Uterus (tissue), 2 donors: ENCODE results near the gene LARP1B.

Source experiments
- CTCF ChIP-seq, 4 experiments: fragments of 200-600 bp in 2 of 4; fragments of 450-650 bp in 2 of 4; sonication (generic) in 2 of 4; IDR thresholded peaks; one replicate each; pipeline ENCODE4 v1.5.1; 2016 to 2019; ENCODE audit warnings: antibody characterized with exemption in 4 of 4, mild to moderate bottlenecking in 2 of 4, moderate library complexity in 1 of 4
- POLR2A ChIP-seq, 2 donors: fragments of 450-650 bp; IDR thresholded peaks; one replicate each; pipeline ENCODE4 v1.6.1; 2016; ENCODE audit warnings: antibody characterized with exemption in 2 of 2, mild to moderate bottlenecking in 1 of 2, moderate library complexity in 1 of 2

GRCh38 chr4:128134925-128135324, 73.8 kb downstream of the LARP1B start:
- TF ChIP-seq POLR2A (IDR thresholded peaks at IDR 0.05) (no peak), CTCF (IDR thresholded peaks at IDR 0.05) (no peak)
